Measurements from ENCODE around the gene C7. TPM values are rescaled to one million over a fixed set of nuclear protein-coding genes. Genes with fewer than 3 reads are reported as not detected.
A peak's percentile ranks its signal among the peaks of the same experiment; 100 is the strongest.
"Not testable (repeated sequence)": the region's sequence is repeated elsewhere in the genome, so short reads cannot be mapped to it uniquely, and the experiment has no call there.

C7 gene
- total and polyA plus RNA-seq, 2 experiments from 2014 or later = 5.3 to 43.5 TPM

GRCh38 chr5:40895440-40896425, 13.6 kb upstream of the C7 start:
- WGBS (ENCODE audit: low lambda C conversion rate, missing lambda C conversion rate) = 44% methylated on average over 10 of the region's 10 CpGs
- not testable (repeated sequence) for H3K9me2 ChIP-seq (replicated peaks; ENCODE audit: insufficient read depth); H3K9me3 ChIP-seq (ENCODE audit: low read depth); H3K36me3 ChIP-seq (replicated peaks; ENCODE audit: insufficient read depth, low read depth); H3K79me2 ChIP-seq; H2AFZ ChIP-seq; DNase-seq (ENCODE audit: low spot score); H3K4me3 ChIP-seq; H4K20me1 ChIP-seq (ENCODE audit: insufficient read depth, poor library complexity, severe bottlenecking); H3K4me1 ChIP-seq (ENCODE audit: insufficient read depth); H3K27me3 ChIP-seq; H3K27ac ChIP-seq
- H3K4me2 ChIP-seq = peak overlapping the region; percentile 44

GRCh38 chr5:40904205-40904993, 4.9 kb upstream of the C7 start:
- Histone ChIP-seq H3K27me3 (no peaks in the 10 kb centered on the region), H3K36me3 (replicated peaks; ENCODE audit: insufficient read depth, low read depth) (no peaks in the 10 kb centered on the region), H2AFZ (no peak overlapping the region), H3K4me1 (ENCODE audit: insufficient read depth) (peaks cover 7% of the 10 kb centered on the region), H3K27ac (no peak overlapping the region), H3K9me3 (ENCODE audit: low read depth) (no peaks in the 10 kb centered on the region), H3K79me2 (no peaks in the 10 kb centered on the region), H4K20me1 (ENCODE audit: insufficient read depth, poor library complexity, severe bottlenecking) (no peaks in the 10 kb centered on the region), H3K9me2 (replicated peaks; ENCODE audit: insufficient read depth) (no peaks in the 10 kb centered on the region), H3K4me3 (no peak overlapping the region), H3K4me2 (no peak overlapping the region)
- peak; percentile 81 for TF ChIP-seq CTCF (IDR thresholded peaks at IDR 0.05; ENCODE audit: poor library complexity)
- no peak for TF ChIP-seq EZH2 (IDR thresholded peaks at IDR 0.05; ENCODE audit: borderline replicate concordance)
- peak; percentile 82 for DNase-seq (ENCODE audit: low spot score)
- WGBS (ENCODE audit: low lambda C conversion rate, missing lambda C conversion rate) = 48% methylated on average over 7 of the region's 7 CpGs

GRCh38 chr5:40904994-40905306, 4.3 kb upstream of the C7 start:
- no peaks in the 10 kb centered on the region for H3K79me2 ChIP-seq
- H3K9me2 ChIP-seq (replicated peaks; ENCODE audit: insufficient read depth) = no peaks in the 10 kb centered on the region
- H3K4me3 ChIP-seq = no peak overlapping the region
- H3K36me3 ChIP-seq (replicated peaks; ENCODE audit: insufficient read depth, low read depth) = no peaks in the 10 kb centered on the region
- 26% methylated on average over 2 of the region's 2 CpGs for WGBS (ENCODE audit: low lambda C conversion rate, missing lambda C conversion rate)
- H3K4me2 ChIP-seq = no peak overlapping the region
- H2AFZ ChIP-seq = no peak overlapping the region
- H3K27me3 ChIP-seq = no peaks in the 10 kb centered on the region
- no peaks in the 10 kb centered on the region for H3K9me3 ChIP-seq (ENCODE audit: low read depth)
- H4K20me1 ChIP-seq (ENCODE audit: insufficient read depth, poor library complexity, severe bottlenecking) = no peaks in the 10 kb centered on the region
- H3K27ac ChIP-seq = no peak overlapping the region
- DNase-seq (ENCODE audit: low spot score) = no peak
- TF ChIP-seq CTCF (IDR thresholded peaks at IDR 0.05; ENCODE audit: poor library complexity) (no peak), EZH2 (IDR thresholded peaks at IDR 0.05; ENCODE audit: borderline replicate concordance) (no peak), EZH2phosphoT487 (IDR thresholded peaks at IDR 0.05; ENCODE audit: low read depth, severe bottlenecking, unreplicated experiment) (no peak)
- peaks cover 10% of the 10 kb centered on the region for H3K4me1 ChIP-seq (ENCODE audit: insufficient read depth)

- Histone ChIP-seq H4K20me1 (ENCODE audit: insufficient read depth, poor library complexity, severe bottlenecking) (no peaks in the 10 kb centered on the region), H3K9me2 (replicated peaks; ENCODE audit: insufficient read depth) (no peaks in the 10 kb centered on the region), H3K27ac (no peak overlapping the region), H3K27me3 (no peaks in the 10 kb centered on the region), H3K4me2 (no peak overlapping the region), H3K79me2 (no peaks in the 10 kb centered on the region), H3K4me1 (ENCODE audit: insufficient read depth) (peaks cover 13% of the 10 kb centered on the region), H3K9me3 (ENCODE audit: low read depth) (no peaks in the 10 kb centered on the region), H3K4me3 (no peak overlapping the region), H3K36me3 (replicated peaks; ENCODE audit: insufficient read depth, low read depth) (no peaks in the 10 kb centered on the region), H2AFZ (no peak overlapping the region)
- no peak for TF ChIP-seq EZH2phosphoT487 (IDR thresholded peaks at IDR 0.05; ENCODE audit: low read depth, severe bottlenecking, unreplicated experiment)
- TF ChIP-seq CTCF (IDR thresholded peaks at IDR 0.05; ENCODE audit: poor library complexity) = no peak
- no peak for TF ChIP-seq EZH2 (IDR thresholded peaks at IDR 0.05; ENCODE audit: borderline replicate concordance)
- WGBS (ENCODE audit: low lambda C conversion rate, missing lambda C conversion rate) = 78% methylated on average over 1 of the region's 1 CpG
- DNase-seq (ENCODE audit: low spot score) = no peak
These were observed 2.9 kb upstream of the C7 start for GRCh38 chr5:40906351-40906751.
